Stimulated activated CD4-positive, alpha-beta T cell treated with anti-CD3 and anti-CD28 coated beads, TNF-alpha, amount 100 ng/mL, for 1 hour (primary cell): Measurements from ENCODE around the gene ATP2C2.

Source experiments
- DNase-seq, 3 donors: peaks; one replicate each; pipeline ENCODE4 v3.0.0-alpha.2; 2020; ENCODE audit warnings: low read depth in 3 of 3, low spot score in 1 of 3

The ATP2C2 gene

DNA sequence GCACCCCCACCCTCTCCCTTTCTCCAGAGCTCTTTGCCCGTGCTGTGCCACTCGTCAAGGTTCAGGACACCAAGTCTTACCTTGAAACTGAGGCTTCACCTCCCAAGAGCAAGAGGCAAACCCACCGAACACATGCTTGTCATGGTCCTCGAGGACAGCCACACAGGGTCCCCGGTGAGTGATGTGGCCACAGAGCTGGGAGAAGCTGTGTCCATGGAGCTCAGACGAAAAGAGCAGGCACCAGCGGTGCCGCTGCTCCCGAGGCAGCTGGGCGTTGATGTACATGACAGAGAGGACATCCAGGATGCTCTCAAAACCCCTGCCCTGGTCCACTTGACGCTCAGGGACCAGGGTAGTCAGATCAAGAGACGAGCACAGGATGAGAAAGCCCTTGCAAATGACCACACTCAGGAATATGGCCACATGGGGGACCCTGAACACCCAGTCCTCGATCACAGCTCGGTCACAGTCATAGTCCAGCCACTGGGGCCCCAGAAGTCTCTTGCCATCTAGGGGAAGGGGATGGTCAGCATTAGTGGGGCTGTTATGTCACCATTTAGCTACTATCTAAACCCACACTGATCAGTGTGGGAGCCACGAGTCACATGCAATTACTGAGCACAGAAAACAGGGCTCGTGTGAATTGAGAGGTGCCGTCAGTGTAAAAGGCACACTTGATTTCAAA is 118.4 kb downstream of the ATP2C2 start:
- DNase-seq = no peak

DNA sequence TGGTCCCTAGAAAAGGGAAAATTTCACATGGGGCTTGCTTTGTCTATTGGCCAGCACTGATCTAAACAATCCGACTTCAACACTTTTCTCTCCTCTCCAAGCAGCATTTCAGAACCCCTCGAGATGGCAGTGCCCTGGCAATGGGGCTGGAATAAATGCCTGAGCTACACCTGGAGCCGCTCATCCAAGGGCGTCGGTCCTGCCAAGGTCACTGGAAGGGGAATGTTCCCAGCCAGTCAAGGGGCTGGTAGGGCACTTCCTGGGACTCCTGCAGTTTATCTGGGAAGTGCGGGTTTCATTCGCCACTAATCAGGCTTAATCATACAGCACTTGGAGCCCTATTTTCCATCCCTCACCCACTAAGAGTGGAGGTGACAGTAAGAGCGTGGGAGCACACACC is 119.0 kb downstream of the ATP2C2 start:
- DNase-seq = no peak

DNA sequence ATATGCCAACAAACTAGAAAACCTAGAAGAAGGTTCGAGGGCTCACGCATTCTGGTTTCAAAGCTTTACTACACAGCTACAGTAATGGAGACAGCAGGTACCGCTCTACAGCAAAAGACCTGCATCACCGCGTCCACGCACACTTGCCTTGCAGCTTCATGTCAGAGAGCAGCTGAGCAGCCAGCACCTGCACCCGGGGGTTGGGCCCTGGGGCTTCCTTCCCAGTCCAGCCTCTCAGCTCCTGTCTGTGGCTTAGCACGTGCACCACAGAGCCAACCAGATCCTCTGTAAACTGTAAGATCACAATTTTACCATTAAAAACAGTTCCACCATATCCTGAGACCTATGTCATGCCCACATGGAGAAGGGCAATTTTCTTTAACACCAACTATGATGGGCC is 120.8 kb downstream of the ATP2C2 start:
- DNase-seq = no peak

DNA sequence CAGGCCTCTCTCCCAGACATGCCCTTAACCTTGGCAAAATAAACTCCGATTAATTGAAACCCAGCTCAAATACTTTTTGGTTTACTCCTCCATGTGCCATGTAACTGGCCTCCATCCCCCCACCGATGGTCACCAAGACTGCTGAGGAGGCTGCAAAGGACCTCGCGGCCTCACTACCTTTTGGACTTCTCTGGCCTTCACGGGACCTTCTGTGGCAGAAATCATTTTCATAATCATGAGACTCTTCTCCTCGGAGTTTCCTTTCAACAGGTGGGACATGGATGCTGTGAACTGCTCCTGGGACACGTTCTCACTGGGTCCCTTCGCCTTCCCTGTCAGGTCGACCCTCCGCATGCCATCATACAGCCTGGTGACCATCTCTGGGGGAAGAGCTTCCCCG is 127.2 kb downstream of the ATP2C2 start:
- DNase-seq = no peak

DNA sequence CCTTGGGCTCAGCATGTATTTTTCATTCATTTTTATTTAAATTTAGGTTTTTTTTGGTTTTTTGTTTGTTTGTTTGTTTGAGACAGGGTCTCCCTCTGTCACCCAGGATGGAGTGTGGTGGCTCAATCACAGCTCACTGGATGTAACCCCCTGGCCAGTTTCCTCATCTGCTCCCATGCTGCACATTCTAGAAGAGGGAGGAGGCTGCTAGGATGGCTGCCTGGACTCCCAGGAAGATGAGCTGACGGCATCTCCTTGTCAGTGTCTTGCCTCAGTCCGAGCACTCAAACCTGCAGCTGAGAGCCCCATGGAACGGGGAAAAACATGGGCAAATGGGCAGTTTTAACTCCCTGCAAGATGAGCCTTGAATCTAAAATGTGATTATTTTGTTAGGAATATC is 128.7 kb downstream of the ATP2C2 start:
- no peak for DNase-seq

DNA sequence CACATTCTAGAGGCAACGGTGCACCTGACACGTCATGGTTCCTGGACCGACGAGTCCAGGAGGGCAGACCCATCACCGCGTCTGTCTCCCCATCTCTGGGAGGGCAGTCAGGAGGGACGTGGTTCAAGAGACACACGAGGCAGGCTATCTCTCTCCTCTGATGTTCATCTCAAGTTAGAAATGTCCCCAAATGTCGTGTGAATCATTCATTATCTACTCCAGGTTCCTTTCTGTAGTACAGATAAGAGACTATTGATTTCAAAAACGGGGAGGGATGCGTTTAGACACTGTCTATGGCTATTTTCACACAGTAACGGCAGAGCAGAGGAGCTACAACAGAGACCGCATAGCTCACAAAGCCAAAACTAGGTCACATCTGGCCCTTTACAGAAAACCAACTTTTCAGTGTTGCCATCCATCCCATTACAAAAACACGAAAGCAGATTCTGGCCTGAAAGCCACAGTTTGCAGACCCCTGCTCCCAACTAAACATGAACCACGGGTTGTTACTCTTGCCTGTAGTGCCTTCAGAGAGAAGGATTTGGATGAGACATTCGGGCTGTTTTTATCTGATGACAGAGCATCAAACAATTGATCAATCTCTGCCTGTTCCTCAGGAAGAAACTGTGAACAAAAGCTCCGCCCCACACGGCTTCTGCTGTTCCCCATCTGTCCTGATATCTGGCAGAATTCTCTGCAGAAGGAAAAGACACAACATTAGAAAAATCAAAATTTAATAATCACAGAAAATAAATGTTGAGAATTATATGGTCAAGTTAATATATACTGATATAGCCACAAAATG is 129.3 kb downstream of the ATP2C2 start:
- DNase-seq = no peak

DNA sequence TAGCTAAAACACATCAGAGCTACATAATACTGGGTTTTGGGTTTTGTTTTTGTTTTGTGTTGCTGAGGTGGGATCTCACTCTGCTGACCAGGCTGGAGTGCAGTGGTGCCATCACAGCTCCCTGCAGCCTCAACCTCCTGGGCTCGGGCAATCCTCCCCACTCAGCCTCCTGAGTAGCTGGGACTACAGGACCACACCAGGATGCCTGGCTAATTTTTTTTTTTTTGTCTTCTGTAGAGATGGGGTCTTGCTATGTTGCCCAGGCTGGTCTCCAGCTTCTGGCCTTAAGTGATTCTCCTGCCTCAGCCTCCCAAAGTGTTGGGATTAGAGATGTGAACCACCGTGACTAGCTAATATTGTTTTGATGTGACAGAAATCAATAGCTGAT is 129.9 kb downstream of the ATP2C2 start:
- DNase-seq = no peak

DNA sequence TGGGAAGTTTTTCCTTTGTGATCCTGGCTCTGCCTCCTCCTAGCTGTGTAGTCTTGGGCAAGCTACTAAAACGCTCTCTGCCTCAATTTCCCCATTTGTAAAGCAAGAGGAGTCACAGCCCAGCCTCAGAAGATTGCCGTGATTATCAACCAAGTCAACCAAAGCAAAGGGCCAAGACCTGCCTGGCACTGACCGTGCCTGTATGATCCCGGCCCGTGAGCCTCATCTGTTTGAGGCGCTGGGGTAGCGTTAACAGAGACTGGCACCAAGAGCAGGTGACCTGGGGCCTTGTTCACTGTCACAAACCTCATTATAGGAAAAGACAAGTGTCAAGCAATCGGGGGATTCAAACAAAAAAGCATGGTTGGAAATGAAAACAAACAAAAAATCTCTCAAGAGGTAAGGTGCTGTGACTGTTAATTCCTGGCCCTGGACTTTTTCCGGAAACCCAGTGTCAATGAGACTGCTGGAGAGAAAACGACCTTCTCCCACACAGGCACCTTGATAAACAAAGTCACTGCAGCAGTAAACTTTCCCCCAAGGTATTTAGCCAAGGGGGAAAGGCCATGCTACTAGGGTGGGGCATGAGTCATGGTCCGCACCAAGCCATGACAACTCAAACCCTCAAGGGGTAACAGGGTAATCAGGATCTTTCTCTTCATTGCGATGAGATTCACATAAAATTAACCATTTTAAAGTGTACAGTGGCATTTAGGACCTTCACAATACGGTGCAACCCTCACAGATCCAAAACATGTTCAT is 130.7 kb downstream of the ATP2C2 start:
- DNase-seq = no peak

DNA sequence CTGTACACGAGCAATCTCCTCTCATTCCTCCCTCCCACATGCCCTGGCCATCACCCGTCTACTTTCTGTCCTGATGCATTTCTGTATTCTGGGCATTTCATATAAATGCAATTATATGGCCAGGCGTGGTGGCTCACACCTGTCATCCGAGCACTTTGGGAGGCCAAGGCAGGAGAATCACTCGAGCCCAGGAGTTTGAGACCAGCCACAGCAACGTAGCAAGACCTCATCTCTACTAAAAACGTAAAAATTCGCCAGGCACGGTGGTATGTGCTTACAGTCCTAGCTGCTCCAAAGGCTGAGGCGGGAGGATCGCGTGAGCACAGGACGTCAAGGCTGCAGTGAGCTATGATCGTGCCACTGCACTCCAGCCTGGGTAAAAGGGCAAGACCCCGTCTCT is 131.3 kb downstream of the ATP2C2 start:
- no peak for DNase-seq

DNA sequence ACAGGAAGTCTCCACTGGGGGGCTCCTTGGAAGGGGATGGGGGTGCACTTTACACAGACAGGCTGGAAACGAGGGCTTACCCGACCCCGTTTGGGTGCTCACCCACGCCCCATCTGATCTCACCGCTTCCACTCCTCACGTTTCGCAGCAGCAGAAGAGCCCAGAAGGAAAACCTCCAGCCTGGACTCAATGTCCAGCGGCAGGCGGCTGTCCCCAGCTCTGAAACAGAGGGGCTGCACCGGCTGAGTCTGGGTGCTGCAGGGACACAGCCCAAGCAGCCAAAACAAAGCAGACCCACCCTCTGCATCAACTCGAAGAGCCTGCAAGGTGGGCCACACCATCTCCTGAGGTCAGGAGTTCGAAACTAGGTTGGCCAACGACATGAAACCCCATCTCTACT is 132.2 kb downstream of the ATP2C2 start:
- DNase-seq = no peak

DNA sequence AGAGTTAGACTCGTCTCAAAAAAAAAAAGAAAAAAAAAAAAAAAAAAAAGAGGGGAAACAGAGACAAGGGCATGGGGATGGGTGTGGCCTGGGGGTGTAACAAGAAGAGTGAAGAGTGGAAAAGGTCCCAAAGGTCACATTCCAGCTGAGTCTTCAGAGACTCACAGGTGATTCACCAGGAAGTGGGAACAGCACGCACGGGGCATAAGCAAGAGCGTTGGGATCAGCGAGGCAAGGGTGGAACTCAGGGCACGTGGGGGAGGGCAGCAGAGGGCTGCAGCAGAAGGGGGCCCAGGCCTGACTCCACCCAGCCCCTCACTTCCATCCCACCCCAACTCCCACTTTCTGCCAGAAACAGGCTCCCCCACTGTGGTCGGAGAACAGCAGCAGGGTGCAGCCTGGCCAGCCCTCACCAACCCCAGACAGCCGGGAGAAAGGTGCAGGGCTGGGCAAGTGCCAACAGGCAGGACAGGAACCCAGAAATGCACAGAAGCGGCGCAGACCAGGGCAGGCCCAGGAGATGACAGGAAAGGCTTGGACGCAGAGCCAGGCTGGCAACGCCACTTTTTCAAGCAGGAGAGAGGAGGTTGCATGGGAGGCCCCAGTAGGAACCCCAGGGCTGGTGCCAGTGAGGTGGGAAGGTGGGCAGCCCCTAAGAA is 132.9 kb downstream of the ATP2C2 start:
- no peak for DNase-seq

DNA sequence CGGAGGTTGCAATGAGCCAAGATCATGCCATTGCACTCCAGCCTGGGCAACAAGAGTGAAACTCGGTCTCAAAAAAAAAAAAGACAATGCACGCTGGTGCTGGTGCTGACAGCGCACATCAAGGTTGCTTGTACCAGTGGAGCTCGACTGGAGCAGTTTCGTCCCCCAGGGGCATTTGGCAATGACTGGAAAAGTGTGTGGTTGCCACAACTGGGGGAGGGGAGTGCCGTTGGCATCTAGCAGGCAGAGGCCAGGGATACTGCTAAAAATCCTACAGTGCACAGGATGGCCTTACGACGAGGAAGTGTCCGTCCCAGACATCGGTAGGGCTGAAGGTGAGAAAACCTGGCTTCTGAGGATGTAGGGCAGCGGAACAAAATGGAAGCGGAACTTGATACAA is 133.7 kb downstream of the ATP2C2 start:
- no peak for DNase-seq

DNA sequence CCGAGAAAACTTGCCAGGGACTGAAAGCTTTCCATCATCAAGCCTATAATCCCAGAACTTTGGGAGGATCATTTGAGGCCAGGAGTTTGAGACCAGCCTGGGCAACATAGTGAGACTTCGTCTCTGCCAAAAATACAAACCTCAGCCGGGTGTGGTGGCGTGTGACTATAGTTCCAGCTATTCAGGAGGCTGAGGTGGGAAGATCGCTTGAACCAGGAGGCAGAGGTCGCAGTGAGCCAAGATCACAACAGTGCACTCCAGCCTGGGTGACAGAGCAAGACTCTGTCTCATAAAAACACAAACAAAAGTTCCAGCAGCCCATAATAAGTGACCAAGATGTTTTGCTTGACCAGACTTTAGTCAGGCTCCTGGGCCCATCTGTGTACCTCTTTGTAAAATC is 134.2 kb downstream of the ATP2C2 start:
- DNase-seq = no peak

DNA sequence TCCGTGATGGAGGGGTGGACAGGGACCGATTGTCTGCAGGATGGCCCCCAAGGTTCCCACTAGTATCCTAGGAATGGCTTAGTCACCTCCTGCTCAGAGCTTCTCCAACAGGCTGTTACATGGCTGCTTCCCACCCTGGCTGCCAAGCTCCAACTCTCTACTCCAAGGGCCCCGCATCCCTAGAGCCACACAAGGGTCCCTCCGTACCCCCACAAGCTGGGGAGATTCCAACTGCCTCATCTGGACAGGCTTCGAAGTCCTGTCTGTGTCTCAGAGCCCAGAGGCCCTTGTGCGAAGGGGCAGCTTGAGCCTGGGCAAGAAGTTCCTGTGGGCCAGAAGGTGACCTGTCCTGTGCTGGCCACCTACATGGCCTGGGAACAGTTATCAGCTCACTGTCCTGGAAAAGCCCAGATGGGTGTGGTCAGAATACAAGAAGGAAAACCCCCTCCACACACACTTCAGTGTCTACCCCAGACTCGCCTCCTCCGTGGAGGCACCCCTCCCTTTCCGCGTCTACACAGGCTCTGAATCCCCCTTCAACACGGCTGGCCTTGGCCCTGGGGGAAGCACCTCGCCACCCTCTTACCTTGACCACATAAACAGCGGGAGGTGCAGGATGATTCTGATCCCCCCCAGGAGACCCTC is 135.5 kb downstream of the ATP2C2 start:
- DNase-seq = no peak

DNA sequence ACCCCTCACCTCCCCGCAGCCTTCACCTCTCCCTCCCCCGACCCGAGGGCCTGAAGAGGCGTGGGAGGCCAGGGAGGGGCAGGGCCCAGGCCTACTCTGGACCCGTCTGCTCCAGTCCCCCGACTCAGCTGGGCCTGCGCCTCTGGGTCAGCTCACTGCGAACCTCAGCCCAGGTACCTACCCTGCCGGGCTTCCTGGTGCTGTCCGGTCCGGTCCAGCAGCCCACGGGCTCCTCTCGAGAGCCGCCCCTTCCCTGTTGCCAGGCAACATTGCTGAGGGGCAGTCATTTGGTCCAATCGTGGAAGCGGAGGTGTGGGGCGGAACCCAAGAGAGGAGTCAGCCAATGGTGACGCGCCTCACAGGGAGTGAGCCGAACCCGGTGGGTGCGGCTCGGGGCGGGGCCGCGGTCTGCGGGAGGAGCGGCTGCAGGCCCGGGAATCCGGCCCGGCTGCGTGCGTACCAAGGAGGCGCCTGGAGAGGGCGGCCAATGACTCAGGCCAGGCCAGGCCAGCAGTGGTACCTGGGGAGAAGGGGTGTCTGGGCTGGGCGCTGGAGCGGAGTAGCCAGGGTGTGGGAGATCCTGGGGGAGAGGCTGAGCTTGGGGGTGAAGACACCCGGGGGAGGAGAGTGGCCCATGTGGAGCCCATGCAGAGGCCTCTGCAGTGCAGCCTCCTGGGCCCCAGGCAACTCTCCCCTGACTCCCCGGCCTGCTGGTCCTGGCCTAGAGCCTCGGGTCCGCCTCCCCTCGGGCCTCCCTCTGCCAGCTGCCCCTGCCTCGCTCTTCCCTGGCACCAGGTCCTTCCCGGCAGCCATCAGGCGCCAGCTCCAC is 136.3 kb downstream of the ATP2C2 start, which contains the start of gene MEAK7:
Gene MEAK7 (minus strand): TSS at position 240 of the 829 bp plus-strand sequence. CDS start 6,573 bp downstream, outside the sequence.
- DNase-seq = peak; percentile 94 to 97 (median 94)

DNA sequence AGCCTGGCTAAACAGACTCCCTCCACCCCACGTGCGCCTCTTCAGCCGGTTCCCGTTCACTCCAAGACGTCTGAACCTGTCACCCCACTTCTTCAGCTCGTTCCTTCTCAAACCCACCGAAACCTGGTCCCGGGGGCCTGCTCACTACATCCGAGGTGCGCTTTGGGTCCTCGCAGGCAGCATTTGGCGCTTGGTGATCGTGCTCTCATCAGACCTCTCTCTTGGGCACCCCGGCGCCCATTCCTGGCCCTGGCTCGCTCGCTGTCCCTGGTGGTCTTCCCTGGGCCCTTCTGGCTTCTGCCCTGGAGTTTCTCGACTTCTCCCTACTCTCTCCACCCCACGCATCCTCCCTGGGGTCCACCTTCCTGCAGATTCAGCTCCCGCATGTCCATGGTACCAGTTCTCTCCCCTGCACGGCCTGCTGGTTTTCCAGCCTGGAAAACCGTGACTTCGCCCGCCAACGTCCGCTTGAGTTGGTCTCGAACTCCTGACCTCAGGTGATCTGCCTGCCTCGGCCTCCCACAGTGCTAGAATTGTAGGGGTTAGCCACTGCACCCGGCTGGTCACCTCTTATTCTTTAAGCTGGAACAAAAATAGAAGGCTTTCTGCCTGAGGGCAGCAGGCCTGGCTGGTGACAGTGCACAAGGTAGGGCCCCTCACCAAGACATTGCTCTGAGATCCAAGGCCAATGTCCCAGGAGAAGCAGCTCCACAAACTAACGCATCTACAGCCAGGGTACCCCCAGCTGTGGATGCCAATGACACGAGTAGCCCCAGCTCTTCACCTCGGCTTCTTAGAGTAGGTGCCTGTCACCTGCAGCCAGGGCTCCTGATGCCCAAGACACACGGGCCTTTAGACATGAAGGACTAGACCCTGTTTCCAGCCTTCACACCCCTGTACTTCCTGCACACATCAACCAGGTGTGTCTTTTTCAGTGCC is 137.2 kb downstream of the ATP2C2 start:
- no peak for DNase-seq

DNA sequence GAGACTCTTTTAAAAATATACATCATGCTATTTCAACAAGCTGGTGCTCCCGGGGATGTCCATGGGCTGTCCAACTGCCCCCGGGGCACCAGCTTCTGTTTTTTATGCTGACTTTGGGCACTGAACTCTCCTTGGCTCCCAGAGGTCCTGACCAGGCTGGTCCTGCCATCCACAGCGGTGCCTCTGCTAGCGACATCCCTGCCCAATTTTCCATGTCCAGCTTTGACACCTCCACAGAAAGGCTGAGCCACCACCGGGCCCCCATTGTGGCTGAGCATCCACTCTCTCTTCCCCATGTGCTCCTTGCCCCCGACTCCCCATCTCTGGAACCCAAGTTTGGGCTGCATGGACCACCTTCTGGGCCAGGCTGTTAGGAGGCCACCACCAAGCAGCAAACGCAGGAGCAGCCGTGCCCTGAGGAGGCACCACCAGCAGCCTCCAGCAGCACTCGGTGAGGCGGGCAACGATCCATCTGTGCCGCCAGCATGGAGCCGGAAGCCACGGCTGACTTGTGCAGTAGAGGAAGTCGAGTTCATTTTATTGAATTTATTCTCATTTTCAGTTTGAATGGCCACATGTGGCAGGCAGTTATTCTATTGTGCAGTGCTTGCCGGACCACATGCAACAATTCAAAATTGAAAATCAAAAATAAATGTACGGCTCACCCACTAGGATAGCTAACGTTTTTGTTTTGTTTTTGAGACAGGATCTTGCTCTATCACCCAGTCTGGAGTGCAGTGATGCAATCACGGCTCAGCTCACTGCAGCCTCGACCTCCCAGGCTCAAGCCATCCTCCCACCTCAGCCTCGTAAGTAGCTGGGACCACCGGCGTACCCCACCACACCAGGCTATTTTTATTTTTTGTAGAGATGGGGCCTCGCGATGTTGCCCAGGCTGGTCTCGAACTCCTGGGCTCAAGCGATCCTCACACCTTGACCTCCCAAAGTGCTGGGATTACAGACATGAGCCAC is 139.0 kb downstream of the ATP2C2 start:
- DNase-seq = no peak

DNA sequence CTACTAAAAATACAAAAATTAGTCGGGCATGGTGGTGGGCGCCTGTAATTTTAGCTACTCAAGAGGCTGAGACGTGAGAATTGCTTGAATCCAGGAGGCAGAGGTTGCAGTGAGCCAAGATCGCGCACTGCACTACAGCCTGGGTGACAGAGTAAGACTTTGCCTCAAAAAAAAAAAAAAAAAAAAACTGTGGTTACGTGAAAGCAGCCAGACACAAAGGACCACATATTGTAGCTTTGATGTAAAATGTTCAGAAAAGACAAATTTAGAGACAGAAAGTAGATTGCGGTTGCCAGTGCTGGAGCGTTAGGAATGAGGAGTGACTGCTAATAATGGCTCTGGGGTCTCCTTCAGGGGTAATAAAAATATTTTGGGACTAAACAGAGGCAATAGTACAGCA is 140.2 kb downstream of the ATP2C2 start:
- DNase-seq = no peak
